C4-2B (cell line): ENCODE data around the gene OR51A2.

ENCODE experiments used
- ZFX ChIP-seq: fragments of 450-650 bp; IDR thresholded peaks from 2 replicates; pipeline ENCODE4 v1.6.1; 2017
- TF ChIP-seq, protein P1 (sequence below): fragments of 450-650 bp; conservative IDR thresholded peaks from 2 replicates; pipeline ENCODE4 v1.5.1; 2017; ENCODE audit warnings: mild to moderate bottlenecking

DNA sequence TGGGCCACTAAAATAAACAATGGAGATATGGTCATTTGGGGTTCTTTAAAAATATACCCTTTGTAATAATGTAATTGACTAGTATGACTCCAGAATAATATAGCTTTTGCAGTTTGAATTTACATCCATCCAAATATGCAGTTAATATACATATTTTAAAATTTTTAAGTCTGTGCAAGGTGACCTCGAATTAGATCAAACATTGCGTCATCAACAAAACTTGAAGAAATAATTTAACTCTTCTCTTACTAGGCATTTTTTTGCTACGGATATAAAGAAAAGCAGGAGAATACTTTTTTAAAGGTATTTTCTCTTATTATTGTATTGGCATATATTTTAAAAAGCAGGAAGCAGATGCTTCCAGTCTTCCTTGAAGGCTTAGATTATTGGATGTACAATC lies 18.8 kb downstream of the OR51A2 start:
- TF ChIP-seq, protein P1, sequence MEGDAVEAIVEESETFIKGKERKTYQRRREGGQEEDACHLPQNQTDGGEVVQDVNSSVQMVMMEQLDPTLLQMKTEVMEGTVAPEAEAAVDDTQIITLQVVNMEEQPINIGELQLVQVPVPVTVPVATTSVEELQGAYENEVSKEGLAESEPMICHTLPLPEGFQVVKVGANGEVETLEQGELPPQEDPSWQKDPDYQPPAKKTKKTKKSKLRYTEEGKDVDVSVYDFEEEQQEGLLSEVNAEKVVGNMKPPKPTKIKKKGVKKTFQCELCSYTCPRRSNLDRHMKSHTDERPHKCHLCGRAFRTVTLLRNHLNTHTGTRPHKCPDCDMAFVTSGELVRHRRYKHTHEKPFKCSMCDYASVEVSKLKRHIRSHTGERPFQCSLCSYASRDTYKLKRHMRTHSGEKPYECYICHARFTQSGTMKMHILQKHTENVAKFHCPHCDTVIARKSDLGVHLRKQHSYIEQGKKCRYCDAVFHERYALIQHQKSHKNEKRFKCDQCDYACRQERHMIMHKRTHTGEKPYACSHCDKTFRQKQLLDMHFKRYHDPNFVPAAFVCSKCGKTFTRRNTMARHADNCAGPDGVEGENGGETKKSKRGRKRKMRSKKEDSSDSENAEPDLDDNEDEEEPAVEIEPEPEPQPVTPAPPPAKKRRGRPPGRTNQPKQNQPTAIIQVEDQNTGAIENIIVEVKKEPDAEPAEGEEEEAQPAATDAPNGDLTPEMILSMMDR, result no peak
- TF ChIP-seq ZFX, result no peak
